Measurements from ENCODE around the gene KPNA5. TPM values are rescaled to one million over a fixed set of nuclear protein-coding genes. Genes with fewer than 3 reads are reported as not detected.

KPNA5 gene
- total RNA-seq, 1 experiment from 2014 or later, result 10.5 TPM

GRCh38 chr6:116666869-116667268 is 14.1 kb upstream of the KPNA5 start:
- Histone ChIP-seq H3K79me1 (ENCODE audit: insufficient read depth, low read depth, low read length, poor library complexity, severe bottlenecking) (peaks cover 10% of the 10 kb centered on the region), H3K4ac (ENCODE audit: low read depth, low read length) (no peak overlapping the region), H2BK120ac (ENCODE audit: low read depth, low read length, poor library complexity, severe bottlenecking) (no peak overlapping the region), H2BK5ac (ENCODE audit: insufficient read length, low read length) (no peak overlapping the region), H3K23ac (ENCODE audit: insufficient read length, low read depth, low read length) (no peak overlapping the region), H4K8ac (replicated peaks; ENCODE audit: insufficient read length, low read depth, low read length) (no peak overlapping the region), H2AFZ (ENCODE audit: low read length) (no peak overlapping the region), H3T11ph (ENCODE audit: low read length) (no peak overlapping the region), H3K79me2 (ENCODE audit: insufficient read depth, low read length) (peaks cover 9% of the 10 kb centered on the region; the same call in 1 of the 2 replicates), H3K18ac (ENCODE audit: insufficient read length, low read depth, low read length) (no peak overlapping the region), H3K9me3 (ENCODE audit: control insufficient read depth, low read depth, low read length) (no peaks in the 10 kb centered on the region), H3K23me2 (ENCODE audit: insufficient read length, low read depth, low read length, poor library complexity, severe bottlenecking) (peaks cover 5% of the 10 kb centered on the region), H3K27ac (ENCODE audit: insufficient read length, low read depth, low read length) (no peak overlapping the region), H2AK5ac (ENCODE audit: insufficient read length, low read length) (no peak overlapping the region), H4K5ac (ENCODE audit: insufficient read length, low read depth, low read length) (no peak overlapping the region), H3K14ac (ENCODE audit: insufficient read depth, low read length) (no peak overlapping the region), H2BK12ac (ENCODE audit: insufficient read length, low read depth, low read length) (no peak overlapping the region), H3K56ac (ENCODE audit: insufficient read length, low read depth, low read length) (no peak overlapping the region), H3K27me3 (ENCODE audit: insufficient read depth, low read length) (no peaks in the 10 kb centered on the region), H3K9ac (ENCODE audit: extremely low read depth, insufficient read length, low read length) (peak overlapping the region; percentile 31), H2BK20ac (ENCODE audit: low read depth, low read length, poor library complexity, severe bottlenecking) (no peak overlapping the region), H3K4me1 (ENCODE audit: insufficient read depth, low read length) (no peaks in the 10 kb centered on the region), H4K20me1 (ENCODE audit: control insufficient read depth, insufficient read depth, insufficient read length) (no peaks in the 10 kb centered on the region), H4K91ac (ENCODE audit: insufficient read length, low read depth, low read length) (no peak overlapping the region), H2BK15ac (ENCODE audit: low read depth, low read length) (no peak overlapping the region), H3K4me2 (ENCODE audit: insufficient read depth, insufficient read length, low read length) (peak overlapping the region; percentile 39)
- Mint-ChIP-seq H3K27ac (no peak overlapping the region), H3K4me1 (peaks cover 16 to 18% of the 10 kb centered on the region in 2 experiments), H3K36me3 (ENCODE audit: insufficient read depth in 1 of 3, low read depth in 3 of 3) (peaks cover 0 to 5% (median 3%) of the 10 kb centered on the region in 3 experiments; a peak in 3 of 7 replicates), H3K9me3 (peaks cover 0 to 3% of the 10 kb centered on the region in 2 experiments; a peak in 1 of 5 replicates), H3K27me3 (ENCODE audit: low read depth) (no peaks in the 10 kb centered on the region), H3K4me3 (peak overlapping the region; percentile 16 to 21; a peak in 2 of 5 replicates)
- WGBS (ENCODE audit: extremely low coverage, insufficient read length, low lambda C conversion rate), result no CpG with 5 or more reads among the region's 1 CpG
- no peak for TF ChIP-seq CTCF (conservative IDR thresholded peaks at IDR 0.05)
- no peak for DNase-seq

All from H9 (cell line).